K562 (cell line): ENCODE data around the gene ZFYVE28. TPM values are rescaled to one million over a fixed set of nuclear protein-coding genes. Genes with fewer than 3 reads are reported as not detected.

Experiments used
- ATAC-seq: fragments of 200-7000 bp; cut with Tn5 transposase; 3 replicates; pipeline ENCODE4 v1.9.1; 2020; ENCODE audit warnings: moderate library complexity
- BruUV-seq: library from RNA; stranded (reverse); fragments of 400-500 nt; replicated peaks from 2 replicates; lab custom pipeline; 2021; lab: Mats Ljungman, UMichigan
- CTCF ChIA-PET: fragments of 300-600 bp; formaldehyde crosslinking; extraction: SDS; loops from one replicate; lab custom pipeline; 2021; ENCODE audit warnings: low intra/inter-chr PET ratio; lab: Yijun Ruan, JAX
- POLR2A ChIA-PET: fragments of 300-600, 350-650 bp; sonication (Branson Sonifier 250); formaldehyde crosslinking; extraction: SDS; loops from one replicate; lab custom pipeline; 2021; ENCODE audit warnings: antibody characterized with exemption, inconsistent platforms; lab: Yijun Ruan, JAX
- DNase-seq, 4 experiments: peaks; one replicate each; pipeline versions ENCODE4 v3.0.0 to v3.0.0-alpha.2; 2011 to 2018; ENCODE audit warnings: low spot score in 3 of 4, mixed read lengths in 3 of 4; ENCODE audit errors: extremely low read depth in 1 of 4
- FAIRE-seq: peaks from 2 replicates; lab custom pipeline; 2011; peaks lifted over from hg19 to GRCh38; lab: Jason Lieb, UNC
- H2AFZ ChIP-seq: 2 replicates; pipeline ENCODE4 v1.6.0; 2011; ENCODE audit warnings: low read depth, low read length, control low read depth, inconsistent platforms
- H3K27ac ChIP-seq: fragments of 200-600 bp; 3 replicates; pipeline ENCODE4 v1.8.0; 2011; ENCODE audit warnings: low read depth, mild to moderate bottlenecking, control low read depth, inconsistent platforms, low read length, moderate library complexity, mixed read lengths; ENCODE audit errors: extremely low read depth
- H3K27me3 ChIP-seq, 2 experiments: fragments of 300-600 bp in 1 of 2; 2 replicates in 1 of 2; 3 replicates in 1 of 2; pipeline versions ENCODE4 v1.6.0 to v1.8.0; 2011; ENCODE audit warnings: inconsistent platforms in 2 of 2, low read length in 2 of 2, mild to moderate bottlenecking in 1 of 2, mixed read lengths in 1 of 2, moderate library complexity in 1 of 2; ENCODE audit not compliant: control insufficient read depth in 2 of 2, insufficient read depth in 2 of 2
- H3K36me3 ChIP-seq: fragments of 300-600 bp; 3 replicates; pipeline ENCODE4 v1.8.0; 2011; ENCODE audit warnings: mild to moderate bottlenecking, low read length, inconsistent platforms; ENCODE audit not compliant: control insufficient read depth, insufficient read depth
- H3K4me1 ChIP-seq, 2 experiments: fragments of 200-600 bp in 1 of 2; replicated peaks in 1 of 2; 2 replicates in 1 of 2; 3 replicates in 1 of 2; pipeline versions ENCODE4 v1.5.1 to v1.8.0; 2011; ENCODE audit warnings: inconsistent platforms in 2 of 2, low read length in 2 of 2, mild to moderate bottlenecking in 1 of 2, mixed read lengths in 1 of 2, moderate library complexity in 1 of 2; ENCODE audit not compliant: control insufficient read depth in 2 of 2, insufficient read depth in 2 of 2
- H3K4me2 ChIP-seq: 2 replicates; pipeline ENCODE4 v1.6.1; 2011; ENCODE audit warnings: low read length, control low read depth, inconsistent platforms, mixed read lengths; ENCODE audit not compliant: insufficient read depth
- H3K4me3 ChIP-seq: fragments of 200-600 bp; sonication (generic), shearing (Covaris generic); 2 replicates; pipeline ENCODE4 v1.5.1; 2016; ENCODE audit warnings: control low read depth, inconsistent platforms
- H3K79me2 ChIP-seq: fragments of 200-600 bp; 3 replicates; pipeline ENCODE4 v1.8.0; 2011; ENCODE audit warnings: low read length, inconsistent platforms; ENCODE audit not compliant: control insufficient read depth, insufficient read depth
- H3K9ac ChIP-seq, 2 experiments: 2 replicates each; pipeline versions ENCODE4 v1.6.0 to v1.6.1; 2011; ENCODE audit warnings: low read depth in 2 of 2, low read length in 2 of 2, control low read depth in 1 of 2, inconsistent platforms in 1 of 2, mild to moderate bottlenecking in 1 of 2, mixed read lengths in 1 of 2; ENCODE audit not compliant: insufficient read depth in 1 of 2
- H3K9me1 ChIP-seq: one replicate; pipeline ENCODE4 v1.6.0; 2011; ENCODE audit warnings: inconsistent platforms, mild to moderate bottlenecking, low read length, moderate library complexity; ENCODE audit not compliant: control insufficient read depth, insufficient read depth
- H3K9me3 ChIP-seq: replicated peaks from 2 replicates; pipeline ENCODE4 v1.5.1; 2011; ENCODE audit warnings: low read depth, low read length, inconsistent platforms; ENCODE audit not compliant: control insufficient read depth, insufficient read depth
- H4K20me1 ChIP-seq: replicated peaks from 2 replicates; pipeline ENCODE4 v1.6.1; 2011; ENCODE audit warnings: low read length, inconsistent platforms, mixed read lengths; ENCODE audit not compliant: control insufficient read depth, insufficient read depth
- MTA2 ChIP-seq: fragments of 450-650 bp; IDR thresholded peaks from 2 replicates; pipeline ENCODE4 v1.6.1; 2016; ENCODE audit warnings: low read depth
- SP2 ChIP-seq: IDR thresholded peaks from 2 replicates; pipeline ENCODE4 v1.6.1; 2011; ENCODE audit warnings: mild to moderate bottlenecking, low read depth, low read length, moderate library complexity; ENCODE audit not compliant: poor library complexity, severe bottlenecking; ENCODE audit errors: extremely low read depth
- SUPT5H ChIP-seq: fragments of 450-650 bp; IDR thresholded peaks from 2 replicates; pipeline ENCODE4 v1.6.1; 2016
- TBP ChIP-seq: optimal IDR thresholded peaks from 2 replicates; pipeline ENCODE3; 2011; ENCODE audit warnings: low read depth, low read length, improper control_type of control experiment
- ZBED1 ChIP-seq: IDR thresholded peaks from 2 replicates; pipeline ENCODE4 v1.6.1; 2014
- WGBS: fragments of 100-300 bp; shearing (Covaris generic); methylation state at CpG from one replicate; pipeline ENCODE4 v1.1.6; 2016; ENCODE audit warnings: low coverage, mixed read lengths; ENCODE audit not compliant: insufficient coverage; ENCODE audit errors: missing lambda C conversion rate; 5-methylcytosine and 5-hydroxymethylcytosine counted together
- in situ Hi-C: fragments of 300-500 bp; cut with MboI; formaldehyde crosslinking; loops from 4 replicates; pipeline ENCODE4 v1.15.0; 2018; ENCODE audit warnings: inconsistent platforms, mixed read lengths
- intact Hi-C: fragments of 100-400 bp; cut with micrococcal nuclease; formaldehyde crosslinking; loops from 2 replicates; pipeline ENCODE4 v1.14.2; 2022
- polyA plus RNA-seq, 8 experiments: library from polyadenylated mRNA; depleted of rRNA in 4 of 8; stranded (reverse) in 5 of 8; unstranded in 3 of 8; fragments of >200 nt; fragmentation: Nextera tagmentation in 2 of 8; fragmentation: Illumina TruSeq in 1 of 8; extraction: Ambion mirVana in 2 of 8; extraction: Trizol in 1 of 8; gene quantifications; 2 replicates each; pipeline versions ENCODE4 v1.2.1 to v1.2.3, GENCODE V29; 2011 to 2014; ENCODE audit warnings: inconsistent platforms in 1 of 8, missing spikeins in 1 of 8
- total RNA-seq, 7 experiments: library from RNA; depleted of rRNA in 6 of 7; stranded (reverse); fragments of >200 nt in 6 of 7; fragmentation: Illumina TruSeq in 2 of 7; extraction: Trizol in 2 of 7; gene quantifications; 2 replicates each; pipeline versions ENCODE4 v1.2.1 to v1.2.3, GENCODE V29; 2011 to 2021; ENCODE audit warnings: low replicate concordance in 1 of 7
- TF ChIP-seq, protein P1 (sequence below): fragments of 450-650 bp; conservative IDR thresholded peaks from 2 replicates; pipeline ENCODE4 v1.6.1; 2016; ENCODE audit warnings: missing genetic modification characterization, low read depth, mild to moderate bottlenecking, control low read depth, missing compliant biosample characterization

The ZFYVE28 gene
- total and polyA plus RNA-seq, 9 of the 15 experiments (the other 6 are each of a cell fraction or from before 2014, with no cell fraction given): 1.3 to 24.8 (median 8.9) TPM

GRCh38 chr4:2280531-2281300 is 137.7 kb downstream of the ZFYVE28 start:
- TF ChIP-seq MTA2: no peak
- no peak for TF ChIP-seq ZBED1
- TF ChIP-seq SP2: no peak
- TF ChIP-seq, protein P1, sequence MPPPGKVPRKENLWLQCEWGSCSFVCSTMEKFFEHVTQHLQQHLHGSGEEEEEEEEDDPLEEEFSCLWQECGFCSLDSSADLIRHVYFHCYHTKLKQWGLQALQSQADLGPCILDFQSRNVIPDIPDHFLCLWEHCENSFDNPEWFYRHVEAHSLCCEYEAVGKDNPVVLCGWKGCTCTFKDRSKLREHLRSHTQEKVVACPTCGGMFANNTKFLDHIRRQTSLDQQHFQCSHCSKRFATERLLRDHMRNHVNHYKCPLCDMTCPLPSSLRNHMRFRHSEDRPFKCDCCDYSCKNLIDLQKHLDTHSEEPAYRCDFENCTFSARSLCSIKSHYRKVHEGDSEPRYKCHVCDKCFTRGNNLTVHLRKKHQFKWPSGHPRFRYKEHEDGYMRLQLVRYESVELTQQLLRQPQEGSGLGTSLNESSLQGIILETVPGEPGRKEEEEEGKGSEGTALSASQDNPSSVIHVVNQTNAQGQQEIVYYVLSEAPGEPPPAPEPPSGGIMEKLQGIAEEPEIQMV: no peak
- TF ChIP-seq TBP: no peak
- TF ChIP-seq SUPT5H: no peak
- TF ChIP-seq, all 486 proteins: peak for 0
- Histone ChIP-seq H3K9me3 (no peaks in the 10 kb centered on the region), H3K79me2 (no peaks in the 10 kb centered on the region), H3K4me1 (peaks cover 0 to 12% of the 10 kb centered on the region in 2 experiments; a peak in 2 of 5 replicates), H4K20me1 (no peaks in the 10 kb centered on the region), H3K9ac (no peak overlapping the region), H3K4me2 (no peak overlapping the region), H3K27me3 (no peaks in the 10 kb centered on the region), H3K27ac (no peak overlapping the region), H3K9me1 (no peaks in the 10 kb centered on the region), H3K4me3 (no peak overlapping the region), H3K36me3 (no peaks in the 10 kb centered on the region), H2AFZ (no peak overlapping the region)
- ChIA-PET POLR2A (interaction anchor here (0.7 kb wide), 1 partner anchor 33 kb away, joined by 3 read pairs; no protein-coding TSS in a partner anchor), CTCF (no interaction called here)
- DNase-seq (no peak), ATAC-seq (no peak; the same call in 2 of the 3 replicates), FAIRE-seq (no peak)
- intact Hi-C loops: no loop called here
- WGBS: 53% methylated on average over 13 of the region's 13 CpGs
- in situ Hi-C loops: no loop called here
- no TSS peak for BruUV-seq
